ENCODE data around the gene CCDC102B. TPM values are rescaled to one million over a fixed set of nuclear protein-coding genes. Genes with fewer than 3 reads are reported as not detected.
A peak's percentile ranks its signal among the peaks of the same experiment; 100 is the strongest.
"Not testable (repeated sequence)": the region's sequence is repeated elsewhere in the genome, so short reads cannot be mapped to it uniquely, and the experiment has no call there.

The CCDC102B gene
- total RNA-seq, 1 donor from 2014 or later, result 54.6 TPM

- DNase-seq, result peak; percentile 66
These were observed 32.6 kb downstream of the CCDC102B start for GRCh38 chr18:68830256-68831045.

- no peak for DNase-seq
These were observed 35.9 kb downstream of the CCDC102B start for GRCh38 chr18:68833756-68834155.

- DNase-seq, result peak; percentile 34
These were observed 40.0 kb downstream of the CCDC102B start for GRCh38 chr18:68837665-68838451.

GRCh38 chr18:68839701-68840100 is 41.8 kb downstream of the CCDC102B start:
- DNase-seq, result no peak

- peak; percentile 77 for DNase-seq
These were observed 42.8 kb downstream of the CCDC102B start for GRCh38 chr18:68840554-68841263.

- DNase-seq, result no peak
These were observed 43.4 kb downstream of the CCDC102B start for GRCh38 chr18:68841301-68841700.

GRCh38 chr18:68842951-68843350 is 45.1 kb downstream of the CCDC102B start:
- no peak for DNase-seq

- DNase-seq, result no peak
These were observed 45.7 kb downstream of the CCDC102B start for GRCh38 chr18:68843473-68844089.

GRCh38 chr18:68847219-68847837 is 49.4 kb downstream of the CCDC102B start:
- DNase-seq, result no peak

GRCh38 chr18:68848242-68848641 is 50.4 kb downstream of the CCDC102B start:
- no peak for DNase-seq

- no peak for DNase-seq
These were observed 57.0 kb downstream of the CCDC102B start for GRCh38 chr18:68854786-68855391.

GRCh38 chr18:68855491-68855890 is 57.6 kb downstream of the CCDC102B start:
- DNase-seq, result no peak

GRCh38 chr18:68861365-68861764 is 63.5 kb downstream of the CCDC102B start:
- DNase-seq, result no peak

GRCh38 chr18:68865021-68865420 is 67.1 kb downstream of the CCDC102B start:
- no peak for DNase-seq

- no peak for DNase-seq
These were observed 67.6 kb downstream of the CCDC102B start for GRCh38 chr18:68865503-68865902.

GRCh38 chr18:68873003-68873402 is 75.1 kb downstream of the CCDC102B start:
- DNase-seq, result no peak

GRCh38 chr18:68874361-68874760 is 76.5 kb downstream of the CCDC102B start:
- DNase-seq, result no peak

GRCh38 chr18:68879947-68880346 is 82.1 kb downstream of the CCDC102B start:
- DNase-seq, result not testable (repeated sequence)

GRCh38 chr18:68887410-68887809 is 89.5 kb downstream of the CCDC102B start:
- no peak for DNase-seq

GRCh38 chr18:68893354-68893753 is 95.5 kb downstream of the CCDC102B start:
- no peak for DNase-seq

GRCh38 chr18:68897286-68897685 is 99.4 kb downstream of the CCDC102B start:
- DNase-seq, result no peak

All from skin of body (tissue), 2 donors.